GM12878 (cell line): ENCODE data around the gene THOC1. TPM values are rescaled to one million over a fixed set of nuclear protein-coding genes. Genes with fewer than 3 reads are reported as not detected.

ENCODE experiments used
- ATAC-seq: fragments of 200-7000 bp; cut with Tn5 transposase; 3 replicates; pipeline ENCODE4 v1.9.1; 2020; ENCODE audit warnings: mild to moderate bottlenecking, moderate library complexity
- BruUV-seq: library from RNA; stranded (reverse); fragments of 400-500 nt; replicated peaks from 2 replicates; lab custom pipeline; 2021; lab: Mats Ljungman, UMichigan
- CTCF ChIA-PET: fragments of 300-600 bp; sonication (Branson Sonifier 250); formaldehyde crosslinking; extraction: SDS; loops from one replicate; lab custom pipeline; 2021; ENCODE audit warnings: inconsistent platforms; lab: Yijun Ruan, JAX
- POLR2A ChIA-PET: fragments of 350-600 bp; formaldehyde crosslinking; extraction: SDS; loops from one replicate; lab custom pipeline; 2021; ENCODE audit warnings: inconsistent platforms; lab: Charles Lee
- RAD21 ChIA-PET: fragments of 300-600 bp; sonication (Branson Sonifier 250); formaldehyde crosslinking; loops from one replicate; lab custom pipeline; 2023; ENCODE audit warnings: antibody characterized with exemption; ENCODE audit not compliant: unreplicated experiment; lab: Charles Lee
- SMC1A ChIA-PET: fragments of 300-600 bp; sonication (Branson Sonifier 250); formaldehyde crosslinking; loops from one replicate; lab custom pipeline; 2023; ENCODE audit not compliant: unreplicated experiment, uncharacterized antibody; lab: Charles Lee
- DNase-seq: peaks from one replicate; pipeline ENCODE4 v3.0.0-alpha.2; 2011; ENCODE audit warnings: low read depth, low spot score
- FAIRE-seq: peaks from 3 replicates; lab custom pipeline; 2011; peaks lifted over from hg19 to GRCh38; lab: Jason Lieb, UNC
- H2AFZ ChIP-seq: 2 replicates; pipeline ENCODE4 v1.6.0; 2011; ENCODE audit warnings: low read depth, low read length, control low read depth; ENCODE audit not compliant: control insufficient read depth
- H3K27ac ChIP-seq: 2 replicates; pipeline ENCODE4 v1.5.1; 2011; ENCODE audit warnings: control low read depth; ENCODE audit not compliant: control insufficient read depth, insufficient read depth
- H3K27me3 ChIP-seq, 2 experiments: replicated peaks in 1 of 2; 2 replicates each; pipeline versions ENCODE4 v1.6.0 to v1.6.1; 2011; ENCODE audit warnings: low read length in 1 of 2; ENCODE audit not compliant: control insufficient read depth in 2 of 2, insufficient read depth in 2 of 2
- H3K36me3 ChIP-seq, 2 experiments: 2 replicates each; pipeline ENCODE4 v1.5.1; 2011; ENCODE audit warnings: low read length in 1 of 2; ENCODE audit not compliant: control insufficient read depth in 2 of 2, insufficient read depth in 2 of 2
- H3K4me1 ChIP-seq: 2 replicates; pipeline ENCODE4 v1.6.1; 2011; ENCODE audit warnings: mild to moderate bottlenecking, low read length, moderate library complexity, mixed read lengths; ENCODE audit not compliant: control insufficient read depth, insufficient read depth
- H3K4me2 ChIP-seq: 2 replicates; pipeline ENCODE4 v1.6.0; 2011; ENCODE audit warnings: control low read depth; ENCODE audit not compliant: control insufficient read depth, insufficient read depth
- H3K4me3 ChIP-seq: fragments of 200-600 bp; sonication (generic); 2 replicates; pipeline ENCODE4 v1.5.1; 2016
- H3K79me2 ChIP-seq: 2 replicates; pipeline ENCODE4 v1.6.0; 2011; ENCODE audit warnings: low read length; ENCODE audit not compliant: control insufficient read depth, insufficient read depth
- H3K9ac ChIP-seq: 2 replicates; pipeline ENCODE4 v1.8.0; 2011; ENCODE audit warnings: low read length, control low read depth, mixed read lengths; ENCODE audit not compliant: control insufficient read depth, insufficient read depth
- H3K9me3 ChIP-seq: replicated peaks from 3 replicates; pipeline ENCODE4 v1.5.1; 2011; ENCODE audit warnings: mild to moderate bottlenecking, low read length; ENCODE audit not compliant: control insufficient read depth, insufficient read depth
- H4K20me1 ChIP-seq: 2 replicates; pipeline ENCODE4 v1.6.0; 2011; ENCODE audit not compliant: control insufficient read depth, insufficient read depth
- BMI1 ChIP-seq: fragments of 450-650 bp; IDR thresholded peaks from 2 replicates; pipeline ENCODE4 v1.6.1; 2016; ENCODE audit warnings: mild to moderate bottlenecking, moderate library complexity, borderline replicate concordance
- EED ChIP-seq: sonication (generic); IDR thresholded peaks from 2 replicates; pipeline ENCODE4 v1.6.1; 2016; ENCODE audit warnings: antibody characterized with exemption, low read depth
- FOS ChIP-seq: IDR thresholded peaks from 3 replicates; pipeline ENCODE4 v1.6.1; 2011; ENCODE audit warnings: borderline replicate concordance; ENCODE audit not compliant: insufficient read length; ENCODE audit errors: extremely low read depth
- HDGF ChIP-seq: fragments of 450-650 bp; IDR thresholded peaks from 2 replicates; pipeline ENCODE4 v1.6.1; 2016; ENCODE audit warnings: antibody characterized with exemption
- NRF1 ChIP-seq: conservative IDR thresholded peaks from 2 replicates; pipeline ENCODE4 v1.6.1; 2011; ENCODE audit warnings: mild to moderate bottlenecking, low read depth, low read length, improper control_type of control experiment
- PBX3 ChIP-seq: IDR thresholded peaks from 2 replicates; pipeline ENCODE4 v1.6.1; 2011; ENCODE audit warnings: mild to moderate bottlenecking, low read depth, low read length, moderate library complexity; ENCODE audit not compliant: insufficient replicate concordance
- TCF3 ChIP-seq: IDR thresholded peaks from 2 replicates; pipeline ENCODE4 v1.6.1; 2012; ENCODE audit warnings: low read depth, mild to moderate bottlenecking, low read length, borderline replicate concordance; ENCODE audit not compliant: insufficient read depth
- ZBTB11 ChIP-seq: fragments of 450-650 bp; formaldehyde crosslinking; IDR thresholded peaks from 2 replicates; pipeline ENCODE4 v1.5.0; 2022; ENCODE audit warnings: mild to moderate bottlenecking, missing genetic modification characterization
- ZNF622 ChIP-seq: fragments of 450-650 bp; IDR thresholded peaks from 2 replicates; pipeline ENCODE4 v1.6.1; 2017; ENCODE audit warnings: mild to moderate bottlenecking, inconsistent platforms
- ZZZ3 ChIP-seq: IDR thresholded peaks from 2 replicates; pipeline ENCODE4 v1.6.1; 2011; ENCODE audit warnings: low read depth; ENCODE audit not compliant: control insufficient read depth, insufficient read length
- WGBS: methylation state at CpG from one replicate; pipeline ENCODE4 v1.1.6; 2016; ENCODE audit warnings: low lambda C conversion rate; ENCODE audit not compliant: insufficient replicate concordance, insufficient coverage; ENCODE audit errors: missing lambda C conversion rate; 5-methylcytosine and 5-hydroxymethylcytosine counted together
- in situ Hi-C: fragments of 300-500 bp; cut with MboI; formaldehyde crosslinking; loops from 9 replicates; pipeline ENCODE4 v1.14.3; 2018; ENCODE audit warnings: mixed read lengths
- intact Hi-C: fragments of 100-400 bp; cut with micrococcal nuclease; formaldehyde crosslinking; loops from one replicate; pipeline ENCODE4 v1.14.2; 2022; ENCODE audit not compliant: unreplicated experiment
- polyA plus RNA-seq, 11 experiments: library from polyadenylated mRNA; depleted of rRNA in 4 of 11; unstranded in 6 of 11; stranded (reverse) in 5 of 11; fragments of >200 nt; fragmentation: Nextera tagmentation in 4 of 11; fragmentation: Illumina TruSeq in 1 of 11; extraction: Ambion mirVana in 4 of 11; extraction: Trizol in 1 of 11; gene quantifications; 1 replicate in 1 of 11; 2 replicates in 10 of 11; pipeline versions ENCODE4 v1.2.1 to v1.2.3, GENCODE V29; 2011 to 2016; ENCODE audit warnings: inconsistent platforms in 2 of 11, missing spikeins in 2 of 11, low read depth in 1 of 11
- total RNA-seq, 4 experiments: library from RNA; depleted of rRNA in 3 of 4; stranded (reverse); fragments of >200 nt in 3 of 4; fragmentation: Illumina TruSeq in 1 of 4; extraction: Trizol in 1 of 4; gene quantifications; 2 replicates each; pipeline versions ENCODE4 v1.2.1 to v1.2.3, GENCODE V29; 2013 to 2021
- TF ChIP-seq, protein P1 (sequence below): fragments of 450-650 bp; IDR thresholded peaks from 2 replicates; pipeline ENCODE4 v1.6.1; 2017; ENCODE audit warnings: mild to moderate bottlenecking, low read depth, inconsistent platforms; ENCODE audit not compliant: poor library complexity, severe bottlenecking
- TF ChIP-seq, protein P2 (sequence below): IDR thresholded peaks from 2 replicates; pipeline ENCODE4 v1.6.1; 2012; ENCODE audit warnings: improper control_type of control experiment, low read depth, low read length; ENCODE audit not compliant: insufficient replicate concordance

The THOC1 gene
- total and polyA plus RNA-seq, 10 of the 15 experiments (the other 5 are each of a cell fraction or from before 2014, with no cell fraction given): 32.8 to 99.8 (median 49.0) TPM

DNA sequence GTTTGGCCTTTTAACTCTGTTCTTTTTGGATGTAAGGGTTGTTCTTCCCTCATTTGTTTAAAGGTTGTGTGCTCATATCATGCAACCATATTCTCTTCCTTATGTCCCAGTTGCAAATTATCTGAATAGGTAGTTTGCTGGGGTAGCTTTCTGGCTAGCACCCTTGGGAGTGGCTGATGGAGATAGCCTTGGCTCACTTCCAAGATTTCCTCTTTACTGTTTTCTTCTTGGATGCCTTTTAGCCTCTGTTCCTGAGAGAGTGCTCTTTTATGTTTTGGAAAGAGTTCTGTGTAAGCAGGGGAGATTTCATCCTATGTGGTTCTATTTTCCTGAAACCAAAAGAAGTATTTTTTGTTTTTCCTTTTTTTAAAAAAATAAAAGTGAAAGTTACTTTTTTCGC, 84.1 kb downstream of the THOC1 start:
- no peak for FAIRE-seq
- 61% methylated on average over 1 of the region's 1 CpG for WGBS
- TF ChIP-seq, protein P1, sequence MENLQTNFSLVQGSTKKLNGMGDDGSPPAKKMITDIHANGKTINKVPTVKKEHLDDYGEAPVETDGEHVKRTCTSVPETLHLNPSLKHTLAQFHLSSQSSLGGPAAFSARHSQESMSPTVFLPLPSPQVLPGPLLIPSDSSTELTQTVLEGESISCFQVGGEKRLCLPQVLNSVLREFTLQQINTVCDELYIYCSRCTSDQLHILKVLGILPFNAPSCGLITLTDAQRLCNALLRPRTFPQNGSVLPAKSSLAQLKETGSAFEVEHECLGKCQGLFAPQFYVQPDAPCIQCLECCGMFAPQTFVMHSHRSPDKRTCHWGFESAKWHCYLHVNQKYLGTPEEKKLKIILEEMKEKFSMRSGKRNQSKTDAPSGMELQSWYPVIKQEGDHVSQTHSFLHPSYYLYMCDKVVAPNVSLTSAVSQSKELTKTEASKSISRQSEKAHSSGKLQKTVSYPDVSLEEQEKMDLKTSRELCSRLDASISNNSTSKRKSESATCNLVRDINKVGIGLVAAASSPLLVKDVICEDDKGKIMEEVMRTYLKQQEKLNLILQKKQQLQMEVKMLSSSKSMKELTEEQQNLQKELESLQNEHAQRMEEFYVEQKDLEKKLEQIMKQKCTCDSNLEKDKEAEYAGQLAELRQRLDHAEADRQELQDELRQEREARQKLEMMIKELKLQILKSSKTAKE: no peak
- no peak for TF ChIP-seq FOS
- no peak for TF ChIP-seq ZZZ3
- TF ChIP-seq ZNF622: no peak
- no peak for TF ChIP-seq PBX3
- no peak for TF ChIP-seq NRF1
- TF ChIP-seq BMI1: no peak
- no peak for TF ChIP-seq HDGF
- TF ChIP-seq EED: no peak
- no peak for TF ChIP-seq TCF3
- TF ChIP-seq ZBTB11 (CRISPR knock-in tag): no peak
- TF ChIP-seq, protein P2, sequence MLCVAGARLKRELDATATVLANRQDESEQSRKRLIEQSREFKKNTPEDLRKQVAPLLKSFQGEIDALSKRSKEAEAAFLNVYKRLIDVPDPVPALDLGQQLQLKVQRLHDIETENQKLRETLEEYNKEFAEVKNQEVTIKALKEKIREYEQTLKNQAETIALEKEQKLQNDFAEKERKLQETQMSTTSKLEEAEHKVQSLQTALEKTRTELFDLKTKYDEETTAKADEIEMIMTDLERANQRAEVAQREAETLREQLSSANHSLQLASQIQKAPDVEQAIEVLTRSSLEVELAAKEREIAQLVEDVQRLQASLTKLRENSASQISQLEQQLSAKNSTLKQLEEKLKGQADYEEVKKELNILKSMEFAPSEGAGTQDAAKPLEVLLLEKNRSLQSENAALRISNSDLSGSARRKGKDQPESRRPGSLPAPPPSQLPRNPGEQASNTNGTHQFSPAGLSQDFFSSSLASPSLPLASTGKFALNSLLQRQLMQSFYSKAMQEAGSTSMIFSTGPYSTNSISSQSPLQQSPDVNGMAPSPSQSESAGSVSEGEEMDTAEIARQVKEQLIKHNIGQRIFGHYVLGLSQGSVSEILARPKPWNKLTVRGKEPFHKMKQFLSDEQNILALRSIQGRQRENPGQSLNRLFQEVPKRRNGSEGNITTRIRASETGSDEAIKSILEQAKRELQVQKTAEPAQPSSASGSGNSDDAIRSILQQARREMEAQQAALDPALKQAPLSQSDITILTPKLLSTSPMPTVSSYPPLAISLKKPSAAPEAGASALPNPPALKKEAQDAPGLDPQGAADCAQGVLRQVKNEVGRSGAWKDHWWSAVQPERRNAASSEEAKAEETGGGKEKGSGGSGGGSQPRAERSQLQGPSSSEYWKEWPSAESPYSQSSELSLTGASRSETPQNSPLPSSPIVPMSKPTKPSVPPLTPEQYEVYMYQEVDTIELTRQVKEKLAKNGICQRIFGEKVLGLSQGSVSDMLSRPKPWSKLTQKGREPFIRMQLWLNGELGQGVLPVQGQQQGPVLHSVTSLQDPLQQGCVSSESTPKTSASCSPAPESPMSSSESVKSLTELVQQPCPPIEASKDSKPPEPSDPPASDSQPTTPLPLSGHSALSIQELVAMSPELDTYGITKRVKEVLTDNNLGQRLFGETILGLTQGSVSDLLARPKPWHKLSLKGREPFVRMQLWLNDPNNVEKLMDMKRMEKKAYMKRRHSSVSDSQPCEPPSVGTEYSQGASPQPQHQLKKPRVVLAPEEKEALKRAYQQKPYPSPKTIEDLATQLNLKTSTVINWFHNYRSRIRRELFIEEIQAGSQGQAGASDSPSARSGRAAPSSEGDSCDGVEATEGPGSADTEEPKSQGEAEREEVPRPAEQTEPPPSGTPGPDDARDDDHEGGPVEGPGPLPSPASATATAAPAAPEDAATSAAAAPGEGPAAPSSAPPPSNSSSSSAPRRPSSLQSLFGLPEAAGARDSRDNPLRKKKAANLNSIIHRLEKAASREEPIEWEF: no peak

More for the DNA sequence above, 84.1 kb downstream of the THOC1 start:
- ATAC-seq (no peak), DNase-seq (no peak)
- H2AFZ ChIP-seq: no peak overlapping the region
- H3K27ac ChIP-seq: no peak overlapping the region
- peaks cover 5 to 10% of the 10 kb centered on the region in 2 experiments; a peak in 3 of 4 replicates for H3K36me3 ChIP-seq
- no peaks in the 10 kb centered on the region for H4K20me1 ChIP-seq
- CTCF ChIA-PET: interaction anchor here (0.6 kb wide), 1 partner anchor 47 kb away, joined by 3 read pairs; no protein-coding TSS in a partner anchor
- no peaks in the 10 kb centered on the region for H3K9me3 ChIP-seq
- RAD21 ChIA-PET: no interaction called here
- intact Hi-C loops: no loop called here
- no peaks in the 10 kb centered on the region for H3K4me1 ChIP-seq
- H3K4me2 ChIP-seq: no peak overlapping the region
- H3K27me3 ChIP-seq: no peaks in the 10 kb centered on the region
- POLR2A ChIA-PET: no interaction called here
- no peaks in the 10 kb centered on the region; the same call in 1 of the 2 replicates for H3K79me2 ChIP-seq
- no TSS peak for BruUV-seq
- in situ Hi-C loops: no loop called here
- no peak overlapping the region for H3K4me3 ChIP-seq
- H3K9ac ChIP-seq: no peak overlapping the region
- SMC1A ChIA-PET: interaction anchor here (1.5 kb wide), 1 partner anchor 13 kb away, joined by 6 read pairs; no protein-coding TSS in a partner anchor
